GM18861 (cell line): ENCODE results near the gene EPS15.
"Not testable (repeated sequence)": the region's sequence is repeated elsewhere in the genome, so short reads cannot be mapped to it uniquely, and the experiment has no call there.

Experiments
- ATAC-seq: cut with Tn5 transposase; IDR thresholded peaks from one replicate; pipeline ENCODE4 v1.9.1; 2021; ENCODE audit not compliant: unreplicated experiment

The EPS15 gene

DNA sequence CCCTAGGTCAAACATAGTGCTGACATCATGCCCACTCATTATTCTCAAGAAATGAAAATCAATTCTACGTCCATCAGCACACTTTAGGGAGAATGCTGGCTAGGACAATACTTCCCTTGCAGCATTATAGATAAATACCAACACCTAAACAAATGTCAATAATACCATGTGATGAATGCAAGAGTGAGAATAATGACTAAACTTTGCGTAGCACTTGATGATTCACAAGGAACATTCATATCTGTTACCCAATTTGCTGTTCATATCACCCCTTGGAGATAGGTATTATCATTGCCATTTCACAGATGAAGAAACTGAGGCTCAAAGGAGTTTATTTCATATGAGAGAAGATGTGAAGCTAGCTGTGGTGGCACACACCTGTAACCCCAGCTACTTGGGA lies 24.8 kb upstream of the EPS15 start:
- ATAC-seq = no peak

DNA sequence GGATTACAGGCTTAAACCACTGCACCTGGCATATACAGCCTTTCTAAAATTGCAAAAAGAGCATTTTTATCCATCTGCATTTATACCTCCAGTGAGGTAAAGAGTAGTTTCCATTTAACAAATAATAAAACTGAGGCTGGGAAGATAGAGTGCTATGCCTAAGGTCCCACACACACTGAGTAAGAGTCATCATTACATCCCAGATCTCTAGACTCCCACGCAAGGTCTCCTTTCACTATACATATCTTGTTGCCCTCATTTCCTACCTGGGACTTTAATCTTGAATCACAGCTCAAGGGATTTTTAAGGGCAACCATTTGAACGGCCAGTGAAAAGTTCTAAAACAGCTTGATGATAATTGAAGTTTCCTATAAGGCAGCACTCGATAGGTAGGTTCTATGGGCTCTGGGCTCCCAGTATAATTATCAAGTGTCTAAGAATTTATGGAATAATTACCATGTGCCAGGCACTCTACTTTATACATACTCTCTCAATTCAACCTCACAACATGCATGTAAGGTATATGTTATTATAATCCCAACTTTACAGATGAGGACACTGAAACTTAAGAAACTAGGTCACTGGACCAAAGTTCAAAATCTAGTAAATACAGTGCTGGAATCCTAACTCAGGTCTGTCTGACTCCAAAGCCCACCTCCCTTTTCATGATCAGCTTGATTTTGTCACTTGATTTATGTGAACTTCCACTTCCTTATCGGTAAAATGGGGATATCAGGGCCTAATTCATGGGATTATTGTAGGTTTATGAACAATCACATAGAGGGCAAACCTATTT lies 23.3 kb upstream of the EPS15 start:
- ATAC-seq = no peak

DNA sequence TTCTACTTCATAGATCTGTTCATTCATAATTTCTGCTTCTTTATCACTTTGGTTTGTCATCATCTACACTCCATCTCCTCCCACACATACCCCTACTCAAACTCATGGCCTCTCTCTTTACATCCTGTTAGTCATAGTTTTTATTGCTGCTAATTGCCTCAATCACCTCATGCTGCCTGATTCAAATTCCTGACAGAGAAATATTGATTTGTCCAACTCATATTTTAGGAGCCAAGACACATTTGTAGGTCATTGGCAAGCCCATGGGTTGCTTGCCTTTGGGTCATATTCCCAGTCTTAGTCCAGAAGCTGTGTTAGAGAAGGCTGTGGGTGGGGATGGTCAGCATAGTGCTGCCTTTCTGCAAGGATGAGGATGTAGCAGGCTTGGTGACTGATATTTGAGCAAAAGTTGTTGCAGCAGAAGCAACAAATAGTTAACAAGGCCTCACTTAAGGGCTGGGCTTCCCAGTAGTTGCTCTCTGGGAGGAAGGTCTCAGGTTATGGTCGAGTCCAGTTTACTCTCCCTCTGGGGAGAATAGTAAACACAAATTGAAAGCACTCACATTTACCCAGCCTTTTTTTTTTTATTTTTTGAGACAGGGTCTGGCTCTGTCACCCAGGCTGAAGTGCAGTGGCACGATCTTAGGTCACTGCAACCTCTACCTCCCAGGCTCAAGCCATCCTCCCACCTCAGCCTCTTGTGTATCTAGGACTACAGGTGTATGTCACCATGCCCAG lies 22.4 kb upstream of the EPS15 start:
- ATAC-seq = no peak

DNA sequence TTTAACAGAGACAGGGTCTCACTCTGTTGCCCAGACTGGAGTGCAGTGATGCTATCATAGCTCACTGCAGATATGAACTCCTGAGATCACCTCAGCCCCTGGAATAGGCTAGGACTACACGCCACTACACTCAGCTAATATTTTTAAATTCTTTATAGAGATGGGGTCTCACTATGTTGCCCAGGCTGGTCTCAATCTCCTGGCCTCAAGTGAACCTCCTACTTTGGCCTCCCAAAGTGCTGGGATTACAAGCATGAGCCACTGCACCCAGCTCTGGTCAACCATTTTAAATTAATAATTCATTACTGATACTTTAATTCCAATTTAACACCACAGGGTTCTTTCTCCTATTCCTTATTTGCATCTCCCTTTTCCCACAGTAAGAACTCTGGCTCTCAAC lies 18.5 kb upstream of the EPS15 start:
- no peak for ATAC-seq

DNA sequence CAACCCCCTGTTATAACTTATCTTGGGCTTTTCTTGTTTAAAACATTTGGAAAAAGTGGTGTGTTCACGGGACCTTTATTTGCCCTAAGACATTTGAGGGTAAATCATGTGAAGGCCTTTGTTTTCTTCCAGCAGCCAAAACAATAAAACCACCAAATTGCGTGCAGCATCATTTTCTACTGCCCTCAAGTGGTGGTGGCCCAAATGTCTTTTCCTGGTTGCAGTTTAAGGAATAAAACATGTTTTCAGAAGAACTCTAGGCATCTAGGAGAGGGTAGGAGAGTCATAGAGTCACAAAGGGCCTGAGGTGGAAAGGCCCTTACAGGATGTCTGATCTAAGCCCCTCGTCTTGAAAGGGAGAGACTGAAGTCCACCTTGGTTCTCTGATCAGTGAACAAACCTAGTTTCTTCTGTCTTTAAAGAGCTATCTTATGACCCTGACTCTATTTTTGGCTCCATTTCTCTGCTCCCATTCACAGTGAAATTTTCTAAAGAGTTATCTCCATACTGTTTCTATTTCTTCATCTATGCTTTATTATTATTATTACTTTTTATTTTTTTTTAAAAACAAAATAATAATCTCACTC lies 16.0 kb upstream of the EPS15 start:
- no peak for ATAC-seq

DNA sequence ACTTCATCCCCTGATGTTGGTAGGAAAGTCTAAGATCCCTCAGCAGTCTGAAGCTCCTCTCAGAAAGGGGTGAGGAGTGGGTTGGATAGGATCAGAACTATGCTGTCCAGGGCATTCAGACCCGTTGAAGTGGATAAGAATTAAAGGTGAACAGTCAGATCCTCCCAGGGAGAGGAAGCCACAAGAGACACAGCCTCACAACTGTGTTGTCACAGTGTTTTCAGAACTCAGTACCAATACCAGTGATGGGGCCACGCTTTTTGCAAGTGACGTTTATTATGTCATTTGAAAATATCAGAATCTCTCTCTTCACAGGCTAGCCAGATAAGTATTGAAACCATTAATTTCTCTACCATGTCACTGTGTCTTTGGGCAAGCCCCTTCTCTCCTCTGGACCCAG lies 15.4 kb upstream of the EPS15 start:
- no peak for ATAC-seq

DNA sequence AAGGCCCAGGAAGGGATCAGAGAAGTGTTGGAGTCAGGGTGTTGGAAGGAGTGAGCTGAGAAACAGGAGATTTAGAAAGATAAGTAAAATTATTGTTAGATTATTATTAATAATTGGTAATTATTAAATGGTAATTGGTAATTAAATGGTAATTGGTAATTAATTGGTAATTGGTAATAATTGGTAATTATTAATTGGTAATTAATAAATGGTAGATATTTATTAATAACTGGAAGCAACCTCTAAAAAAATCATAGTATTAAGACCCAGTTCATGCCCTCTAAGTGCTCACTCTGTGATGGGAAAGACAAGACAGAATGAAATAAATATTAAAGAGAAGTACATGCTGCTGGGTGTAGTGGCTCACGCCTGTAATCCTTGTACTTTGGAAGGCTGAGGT lies 13.8 kb upstream of the EPS15 start:
- no peak for ATAC-seq

DNA sequence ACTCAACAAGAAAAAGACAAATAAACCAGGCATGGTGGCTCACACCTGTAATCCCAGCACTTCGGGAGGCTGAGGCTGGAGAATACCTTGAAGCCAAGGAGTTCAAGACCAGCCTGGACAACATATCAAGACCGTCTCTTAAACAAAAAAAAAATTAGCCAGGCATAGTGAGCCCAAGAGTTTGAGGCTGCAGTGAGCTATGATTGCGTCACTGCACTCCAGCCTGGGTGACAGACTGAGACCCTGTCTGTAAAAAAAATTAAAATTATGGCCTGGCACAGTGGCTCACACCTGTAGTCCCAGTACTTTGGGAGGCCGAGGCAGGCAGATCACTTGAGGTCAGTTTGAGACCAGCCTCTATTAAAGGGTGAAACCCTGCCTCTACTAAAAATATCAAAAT lies 11.4 kb upstream of the EPS15 start:
- ATAC-seq = not testable (repeated sequence)

DNA sequence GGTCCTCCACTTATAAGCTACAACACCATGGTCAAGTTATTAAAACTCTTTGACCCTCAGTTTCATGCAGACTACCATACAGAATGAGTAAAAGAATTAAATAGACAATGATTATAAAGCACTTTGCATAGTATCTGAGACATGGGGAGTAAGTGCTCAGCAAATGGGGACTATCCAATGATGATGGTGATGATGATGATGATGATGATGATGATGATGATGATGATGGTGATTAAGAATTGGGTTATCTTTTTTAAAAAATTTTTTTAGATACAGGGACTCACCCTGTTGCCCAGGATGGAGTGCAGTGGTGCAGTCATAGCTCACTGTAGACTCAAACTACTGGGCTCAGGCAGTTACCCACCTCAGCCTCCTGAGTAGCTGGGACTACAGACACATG lies 8.1 kb upstream of the EPS15 start:
- no peak for ATAC-seq

DNA sequence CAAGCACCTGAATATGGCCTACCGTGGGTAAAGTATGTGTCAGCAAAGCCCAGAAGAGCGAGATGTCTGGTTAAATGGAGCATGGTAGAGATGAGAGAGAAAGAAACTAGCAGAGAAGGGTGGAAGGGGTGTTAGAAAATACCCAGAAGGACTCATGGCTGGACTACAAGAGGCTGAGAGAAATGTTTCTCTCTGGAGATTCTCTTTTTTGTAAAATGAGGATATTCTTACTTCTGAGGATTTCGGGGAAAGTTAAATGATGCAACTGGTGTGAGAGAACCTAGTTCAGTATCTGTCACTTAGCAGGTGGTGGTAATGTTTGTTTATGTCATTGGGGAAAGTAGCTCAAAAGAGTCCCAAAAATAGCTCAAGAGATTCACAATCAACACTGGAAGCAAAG lies 7.2 kb upstream of the EPS15 start:
- no peak for ATAC-seq

DNA sequence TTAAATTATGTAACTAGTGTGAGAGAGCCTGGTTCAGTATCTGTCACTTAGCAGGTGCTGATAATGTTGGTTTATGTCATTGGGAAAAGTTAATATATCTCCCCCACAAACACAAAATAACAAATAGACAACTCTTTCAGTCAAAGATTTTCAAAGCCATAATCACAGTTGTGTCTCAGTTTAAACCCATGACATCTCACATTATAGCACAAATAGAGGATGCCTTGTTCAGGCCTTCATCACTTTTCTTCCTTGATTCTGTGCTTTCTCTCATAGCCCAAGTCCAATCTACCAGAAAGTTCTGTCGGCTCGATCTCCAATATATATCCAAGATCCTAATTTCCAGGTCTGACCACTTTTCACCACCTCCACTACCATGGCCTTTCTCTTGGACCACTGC lies 6.2 kb upstream of the EPS15 start:
- ATAC-seq = no peak

DNA sequence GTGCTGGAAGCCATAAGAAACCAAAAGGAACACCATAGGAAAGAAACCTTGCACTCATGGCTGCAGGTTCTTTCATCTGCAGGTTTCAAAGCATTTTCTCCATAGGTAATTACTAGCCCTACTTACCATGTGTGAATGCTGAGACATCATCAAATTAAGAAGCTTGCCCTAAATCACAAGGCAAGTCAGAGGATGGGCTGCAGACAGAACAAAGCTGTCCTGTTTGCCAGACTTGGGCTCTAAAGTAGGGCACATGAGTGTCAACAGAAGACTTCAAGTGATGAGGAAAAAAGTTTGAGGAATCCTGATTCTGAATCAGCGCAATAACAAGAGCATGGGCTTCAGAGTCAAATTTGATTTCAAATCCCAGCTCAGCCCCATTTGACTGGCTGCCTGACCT lies 5.8 kb upstream of the EPS15 start:
- ATAC-seq = no peak

DNA sequence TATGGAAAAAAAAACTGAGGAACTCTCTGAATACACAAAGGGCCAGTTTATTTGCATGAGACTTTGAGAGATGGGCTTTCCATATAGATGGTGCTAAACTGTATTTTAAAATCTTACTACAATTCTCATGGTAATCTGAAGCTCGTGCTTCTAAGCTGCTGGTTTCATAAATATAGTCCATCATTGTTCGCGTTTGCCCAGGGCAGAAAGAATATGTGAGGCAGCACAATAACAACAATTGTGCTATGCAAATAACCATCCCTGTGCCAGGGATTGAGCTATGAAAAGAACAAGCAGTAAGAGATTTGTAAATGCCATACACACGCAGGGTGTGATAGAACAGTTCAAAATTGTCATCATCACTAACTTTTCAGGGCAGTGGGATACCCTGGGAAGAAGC lies 4.9 kb upstream of the EPS15 start:
- no peak for ATAC-seq

DNA sequence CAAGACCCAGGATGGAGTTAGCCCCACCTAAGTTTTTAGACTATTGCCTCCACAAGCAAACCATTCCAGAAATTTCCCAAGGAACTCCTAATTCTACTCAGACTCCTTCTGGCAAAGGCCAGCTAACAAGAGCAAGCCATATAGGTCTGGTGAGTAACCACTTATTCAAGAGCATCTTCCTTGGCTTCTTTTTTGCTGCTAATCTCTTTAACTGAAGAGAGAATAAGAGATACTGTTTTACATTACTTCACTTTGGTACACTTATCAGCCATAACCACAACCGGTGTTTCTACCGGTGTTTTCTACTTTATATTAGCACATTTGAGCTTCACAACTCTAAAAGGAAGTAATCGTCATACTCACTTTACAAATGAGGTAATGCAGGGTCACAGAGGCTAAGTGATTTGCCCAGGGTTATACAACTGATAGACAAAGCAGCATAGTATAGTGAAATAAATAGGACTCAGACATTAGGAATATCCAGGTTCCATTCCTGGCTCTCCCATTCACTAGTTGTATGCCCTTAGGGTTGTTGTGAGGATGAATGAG lies 1.7 kb upstream of the EPS15 start:
- ATAC-seq = no peak

DNA sequence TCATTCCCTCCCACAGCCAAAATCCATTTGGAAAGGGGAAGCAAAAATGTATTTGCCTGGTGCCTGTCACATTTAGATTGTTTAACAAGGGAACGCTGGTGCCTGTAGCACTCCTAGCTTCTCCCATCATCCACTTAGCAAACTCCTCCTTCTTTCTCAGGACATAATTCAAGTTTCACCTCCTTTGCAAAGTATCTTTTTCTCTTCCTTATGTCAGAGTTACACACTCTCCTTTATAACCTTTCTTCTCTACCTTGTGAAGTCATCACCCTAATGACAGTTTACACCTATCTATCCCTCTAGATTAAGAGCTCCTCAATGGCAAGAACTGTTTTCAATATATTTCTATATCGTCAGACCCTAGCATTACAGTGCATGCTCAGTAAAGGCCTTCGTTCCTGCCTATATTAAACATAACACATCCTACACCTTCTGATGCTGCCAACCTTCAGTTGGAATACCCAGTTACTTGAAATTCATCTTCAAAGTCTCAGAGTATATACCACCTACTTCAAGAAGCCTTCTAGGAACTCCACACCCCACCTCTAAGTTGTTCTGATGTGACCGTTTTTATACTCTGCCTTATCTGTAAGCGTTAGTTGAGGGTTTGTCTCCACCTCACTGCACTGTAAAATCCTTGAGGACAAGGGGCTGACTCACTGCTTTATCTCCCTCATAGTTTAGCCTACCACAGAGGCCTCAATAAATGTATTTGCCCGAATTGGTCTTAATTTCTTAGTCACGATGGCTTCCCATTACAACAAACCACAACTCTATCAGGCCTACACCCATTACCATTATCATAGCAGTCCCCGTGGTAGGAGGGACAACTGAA lies 1.0 kb upstream of the EPS15 start:
- ATAC-seq = no peak

DNA sequence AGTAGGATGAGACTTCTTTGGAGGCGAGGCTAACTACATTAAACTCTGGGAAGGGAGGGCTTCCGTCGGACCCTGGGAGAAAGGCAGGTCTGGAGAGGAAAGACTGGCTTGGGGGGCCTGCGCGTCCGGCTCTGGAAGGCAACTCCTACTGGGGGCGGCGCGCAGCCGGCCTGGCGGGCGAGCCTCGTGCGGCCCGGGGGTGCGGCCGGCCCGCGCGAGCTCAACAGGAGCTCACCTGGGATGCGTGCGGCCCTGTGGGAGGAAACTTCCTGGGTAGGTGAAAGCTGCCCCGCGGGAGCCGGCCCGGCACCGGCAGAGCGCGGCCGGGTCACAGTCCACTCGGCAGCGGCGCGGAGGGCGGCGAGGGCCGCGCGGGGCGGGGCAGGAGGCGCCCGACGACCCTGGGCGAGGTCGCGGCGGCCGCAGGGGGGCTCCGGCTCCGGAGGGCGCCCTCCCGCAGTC lies 449 bp downstream of the EPS15 start:
- ATAC-seq = peak; percentile 21

DNA sequence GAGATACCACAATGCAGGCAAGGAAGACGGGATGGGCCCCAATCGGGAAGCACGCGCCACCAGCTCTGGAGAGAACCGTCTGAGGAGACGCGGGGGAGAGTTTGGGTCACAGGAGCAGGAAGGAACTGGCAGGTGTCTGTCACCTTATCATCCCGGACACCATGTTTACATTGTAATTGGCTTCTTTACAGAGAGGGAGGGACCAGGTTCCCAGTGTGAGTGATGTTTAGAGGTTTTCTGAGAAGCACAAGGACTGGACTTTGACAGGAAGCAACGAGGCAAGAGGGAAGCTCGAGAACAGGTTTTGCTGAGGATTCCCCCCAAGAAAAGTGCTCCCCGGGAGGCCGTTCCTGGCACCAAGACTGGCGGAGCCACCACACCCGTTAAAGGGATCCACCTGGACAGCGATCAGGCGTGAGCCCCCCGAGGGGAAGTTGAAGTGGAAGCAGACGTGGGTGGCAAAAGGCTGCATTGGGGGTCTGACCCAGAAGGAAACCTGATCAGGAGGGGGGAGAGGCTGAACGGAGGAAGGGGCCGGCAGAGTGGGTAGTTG lies 957 bp downstream of the EPS15 start:
- ATAC-seq = no peak

DNA sequence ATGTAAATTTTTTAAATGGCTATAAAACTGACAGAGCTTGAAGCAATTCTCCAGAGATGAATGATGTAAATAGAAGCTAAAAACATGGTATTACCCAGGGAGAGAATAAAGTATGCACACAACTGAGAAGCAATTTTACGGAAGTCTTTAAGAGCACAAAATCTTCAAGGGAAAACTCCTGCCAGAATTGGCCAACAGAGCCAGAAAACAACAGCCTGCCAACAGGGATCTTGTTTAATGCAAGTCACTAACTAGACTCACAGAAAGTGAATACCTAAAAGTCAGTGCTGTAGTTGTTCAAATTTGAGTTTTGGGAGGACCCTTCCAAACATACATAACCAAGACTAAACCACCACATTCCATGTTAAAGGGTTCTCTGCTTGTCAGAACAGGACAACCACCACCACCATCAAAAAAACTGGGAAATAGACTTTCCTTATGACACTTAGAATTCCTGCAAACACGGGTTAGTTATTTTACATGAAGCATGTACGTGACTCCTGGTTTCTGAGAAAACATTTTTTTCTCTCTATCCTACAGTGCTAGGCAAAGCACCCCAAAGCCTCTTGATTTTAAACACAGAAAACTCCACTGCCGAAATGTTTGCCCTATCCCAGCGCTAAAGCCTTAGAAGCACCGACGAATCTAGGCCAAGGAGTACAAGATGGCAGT lies 1.6 kb downstream of the EPS15 start:
- ATAC-seq = no peak

DNA sequence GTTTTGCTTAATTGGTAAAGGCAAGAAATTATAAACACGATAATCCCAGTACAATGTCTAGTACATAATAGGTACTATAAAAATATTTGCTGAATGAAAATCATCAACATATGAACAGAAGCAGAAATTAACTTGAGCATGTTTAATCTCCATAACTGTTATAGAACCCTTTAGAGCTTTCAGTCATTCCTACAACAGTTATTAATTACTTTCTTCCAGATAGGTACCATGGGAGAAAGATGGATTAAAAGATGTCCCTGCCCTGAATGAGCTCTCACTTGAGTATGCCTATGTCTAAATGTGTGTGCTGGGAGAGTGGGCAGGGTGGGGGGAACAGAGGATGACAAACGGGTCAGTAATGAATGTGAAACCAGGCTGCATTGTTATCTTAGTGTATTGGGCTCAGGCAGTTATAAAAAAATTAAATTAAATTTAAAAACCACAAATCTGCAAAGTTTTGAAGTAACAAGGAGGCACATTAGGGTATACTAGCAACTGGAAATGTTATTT lies 2.4 kb downstream of the EPS15 start:
- no peak for ATAC-seq
